ENCODE measurements around the gene SELENOW. TPM values are rescaled to one million over a fixed set of nuclear protein-coding genes. Genes with fewer than 3 reads are reported as not detected.

SELENOW gene
- total and polyA plus RNA-seq, 2 of the 4 experiments (the other 2 are of a cell fraction) = 61.3 to 217 TPM

GRCh38 chr19:47805313-47805712 lies 26.8 kb downstream of the SELENOW start:
- in situ Hi-C loops (cut with MboI; ENCODE audit: low sequenced_read_pairs) = no loop called here
- no peak overlapping the region for H3K56ac ChIP-seq (ENCODE audit: extremely low read depth, insufficient read depth, low read length)
- no peak for DNase-seq
- H3K79me1 ChIP-seq (ENCODE audit: low read depth in 1 of 2, low read length in 2 of 2) = no peaks in the 10 kb centered on the region
- CTCF ChIA-PET = no interaction called here
- H4K20me1 ChIP-seq (ENCODE audit: insufficient read depth, low read length) = no peaks in the 10 kb centered on the region; the same call in 1 of the 2 replicates
- intact Hi-C loops (cut with micrococcal nuclease) = no loop called here
- H3K4me3 ChIP-seq (ENCODE audit: insufficient read depth, low read depth, low read length) = no peak overlapping the region
- H2BK15ac ChIP-seq (ENCODE audit: low read depth, low read length) = no peak overlapping the region
- no peak overlapping the region for H3K23ac ChIP-seq (ENCODE audit: low read depth, low read length)
- no peak overlapping the region for H2BK20ac ChIP-seq (ENCODE audit: low read depth, low read length)
- no peaks in the 10 kb centered on the region for H3K9me1 ChIP-seq (ENCODE audit: insufficient read depth, low read length)
- H3K9ac ChIP-seq (ENCODE audit: low read depth, low read length) = no peak overlapping the region
- H4K5ac ChIP-seq (ENCODE audit: low read depth, low read length) = no peak overlapping the region
- no peak overlapping the region for H3K14ac ChIP-seq (replicated peaks; ENCODE audit: low read depth, low read length)
- no peak overlapping the region for H4K8ac ChIP-seq (ENCODE audit: low read depth in 2 of 2, low read length in 2 of 2)
- POLR2A ChIA-PET (ENCODE audit: unreplicated experiment) = no interaction called here
- H4K91ac ChIP-seq (ENCODE audit: insufficient read depth, low read depth, low read length) = no peak overlapping the region
- no peak for TF ChIP-seq CHD1 (IDR thresholded peaks at IDR 0.05; ENCODE audit: low read depth, low read length)
- TF ChIP-seq MXI1 (IDR thresholded peaks at IDR 0.05; ENCODE audit: borderline replicate concordance, low read depth, low read length) = no peak
- no peak for TF ChIP-seq SMC3 (IDR thresholded peaks at IDR 0.05; ENCODE audit: low read depth, low read length)
- no peak for TF ChIP-seq RAD21 (IDR thresholded peaks at IDR 0.05; ENCODE audit: low read length)
- no peak for TF ChIP-seq BHLHE40 (IDR thresholded peaks at IDR 0.05; ENCODE audit: low read depth, low read length)
- no peak for TF ChIP-seq CEBPB (IDR thresholded peaks at IDR 0.05; ENCODE audit: low read depth, low read length)
- no peak for TF ChIP-seq POLR2A (IDR thresholded peaks at IDR 0.05; ENCODE audit: low read depth, low read length)
- TF ChIP-seq FOS (IDR thresholded peaks at IDR 0.05; ENCODE audit: low read depth, low read length) = no peak
- H3K4me2 ChIP-seq (ENCODE audit: low read depth, low read length) = no peak overlapping the region
- 76% methylated on average over 4 of the region's 10 CpGs; no CpG with 5 or more reads in 1 of the 2 experiments for WGBS, 2 experiments (ENCODE audit: extremely low coverage in 2 of 2, insufficient read length in 1 of 2)
- no peaks in the 10 kb centered on the region; the same call in none of the 2 replicates for H3K27me3 ChIP-seq (ENCODE audit: control insufficient read depth, insufficient read depth, low read length)
- no peak for ATAC-seq (ENCODE audit: low read depth)
- no peak overlapping the region for H2AK5ac ChIP-seq (ENCODE audit: low read depth, low read length)
- H3K4ac ChIP-seq (ENCODE audit: low read depth, low read length) = no peak overlapping the region
- H2BK120ac ChIP-seq (ENCODE audit: low read depth, low read length) = no peak overlapping the region
- no peak overlapping the region for H2AK9ac ChIP-seq (replicated peaks; ENCODE audit: low read depth, low read length, poor library complexity)
- no peak overlapping the region for H2BK5ac ChIP-seq (ENCODE audit: low read depth, low read length, poor library complexity, severe bottlenecking)
- H2AFZ ChIP-seq (replicated peaks; ENCODE audit: low read length, poor library complexity) = no peak overlapping the region
- H3K4me1 ChIP-seq (ENCODE audit: control insufficient read depth, insufficient read depth, low read length) = no peaks in the 10 kb centered on the region
- H3K9me3 ChIP-seq (ENCODE audit: control insufficient read depth, insufficient read depth, low read length) = no peaks in the 10 kb centered on the region
- no TSS peak for BruUV-seq (replicated peaks)
- dilution Hi-C loops (cut with HindIII; ENCODE audit: low sequenced_read_pairs, unreplicated experiment) = no loop called here
- H3K18ac ChIP-seq (ENCODE audit: low read depth, low read length) = no peak overlapping the region
- H3K36me3 ChIP-seq (ENCODE audit: control insufficient read depth, insufficient read depth, low read length) = no peaks in the 10 kb centered on the region
- H3K27ac ChIP-seq (ENCODE audit: insufficient read depth, low read length) = no peak overlapping the region

Data from IMR-90 (cell line).